OCI-LY7 (cell line): ENCODE results near the gene GRIN2C. TPM values are rescaled to one million over a fixed set of nuclear protein-coding genes. Genes with fewer than 3 reads are reported as not detected.

Experiments
- BruUV-seq: library from RNA; stranded (reverse); fragments of 400-500 nt; replicated peaks from 2 replicates; lab custom pipeline; 2021; lab: Mats Ljungman, UMichigan
- CTCF ChIA-PET: fragments of 300-600 bp; sonication (Branson Sonifier 250); formaldehyde crosslinking; loops from one replicate; lab custom pipeline; 2022; ENCODE audit warnings: antibody characterized with exemption; ENCODE audit not compliant: unreplicated experiment; lab: Charles Lee
- POLR2A ChIA-PET: fragments of 300-600 bp; sonication (Branson Sonifier 250); formaldehyde crosslinking; loops from one replicate; lab custom pipeline; 2022; ENCODE audit warnings: antibody characterized with exemption; lab: Charles Lee
- DNase-seq: peaks from one replicate; pipeline ENCODE4 v3.0.0-alpha.2; 2015; ENCODE audit warnings: low spot score
- H2AFZ ChIP-seq: fragments of 200-600 bp; sonication (generic), shearing (Covaris generic); 2 replicates; pipeline ENCODE4 v1.6.1; 2014; ENCODE audit warnings: mild to moderate bottlenecking, antibody characterized with exemption, low read length, moderate library complexity
- H3K27ac ChIP-seq: fragments of 200-600 bp; sonication (generic); 2 replicates; pipeline ENCODE4 v1.5.1; 2014; ENCODE audit warnings: mixed run types, low read depth, mild to moderate bottlenecking, moderate library complexity, low read length, inconsistent platforms; ENCODE audit not compliant: poor library complexity, severe bottlenecking
- H3K36me3 ChIP-seq: fragments of 200-600 bp; sonication (generic); 2 replicates; pipeline ENCODE4 v1.6.1; 2014; ENCODE audit warnings: mild to moderate bottlenecking, antibody characterized with exemption, low read length, moderate library complexity, mixed read lengths; ENCODE audit not compliant: insufficient read depth
- H3K4me1 ChIP-seq: fragments of 200-600 bp; sonication (generic); 2 replicates; pipeline ENCODE4 v1.5.1; 2014; ENCODE audit warnings: mild to moderate bottlenecking, low read length; ENCODE audit not compliant: insufficient read depth, poor library complexity, severe bottlenecking
- H3K4me2 ChIP-seq: fragments of 200-600 bp; sonication (generic); 2 replicates; pipeline ENCODE4 v1.6.1; 2014; ENCODE audit warnings: mild to moderate bottlenecking, low read length
- H3K4me3 ChIP-seq: fragments of 200-600 bp; sonication (generic); 2 replicates; pipeline ENCODE4 v1.5.1; 2014; ENCODE audit warnings: mild to moderate bottlenecking, low read depth, low read length; ENCODE audit not compliant: poor library complexity, severe bottlenecking
- H3K79me2 ChIP-seq: fragments of 200-600 bp; sonication (generic); 2 replicates; pipeline ENCODE4 v1.6.1; 2016; ENCODE audit warnings: low read depth, mild to moderate bottlenecking, low read length, moderate library complexity, mixed read lengths; ENCODE audit not compliant: insufficient read depth
- H3K9me2 ChIP-seq: fragments of 200-600 bp; sonication (generic); 2 replicates; pipeline ENCODE4 v1.6.1; 2016; ENCODE audit warnings: mild to moderate bottlenecking, low read length, mixed read lengths; ENCODE audit not compliant: insufficient read depth
- H3K9me3 ChIP-seq: fragments of 200-600 bp; sonication (generic); 2 replicates; pipeline ENCODE4 v1.6.1; 2014; ENCODE audit warnings: mild to moderate bottlenecking, mixed run types, low read length, mixed read lengths
- H4K20me1 ChIP-seq: fragments of 200-600 bp; sonication (generic); 2 replicates; pipeline ENCODE4 v1.6.1; 2014; ENCODE audit warnings: mild to moderate bottlenecking, antibody characterized with exemption, low read length, moderate library complexity, mixed read lengths; ENCODE audit not compliant: insufficient read depth
- EZH2phosphoT487 ChIP-seq: fragments of 200-600 bp; sonication (generic); IDR thresholded peaks from 2 replicates; pipeline ENCODE4 v1.6.1; 2018; ENCODE audit warnings: low read depth, borderline replicate concordance, mild to moderate bottlenecking, mixed run types, antibody characterized with exemption, low read length, moderate library complexity, mixed read lengths
- intact Hi-C: fragments of 100-400 bp; cut with micrococcal nuclease; formaldehyde crosslinking; loops from one replicate; pipeline ENCODE4 v1.10.0; 2022; ENCODE audit not compliant: unreplicated experiment
- total RNA-seq, 2 experiments: library from RNA; depleted of rRNA in 1 of 2; stranded (reverse); fragments of >200 nt in 1 of 2; shearing (Covaris generic) in 1 of 2; gene quantifications; 2 replicates each; pipeline ENCODE4 v1.2.3, GENCODE V29; 2014 to 2022
- TF ChIP-seq, protein P1 (sequence below): fragments of 200-600 bp; sonication (generic); conservative IDR thresholded peaks from 2 replicates; pipeline ENCODE4 v1.5.1; 2014; ENCODE audit warnings: mild to moderate bottlenecking, antibody characterized with exemption, low read length, moderate library complexity, mixed read lengths

The GRIN2C gene
- total RNA-seq, 2 experiments from 2014 or later, result 0.22 to 0.61 TPM

DNA sequence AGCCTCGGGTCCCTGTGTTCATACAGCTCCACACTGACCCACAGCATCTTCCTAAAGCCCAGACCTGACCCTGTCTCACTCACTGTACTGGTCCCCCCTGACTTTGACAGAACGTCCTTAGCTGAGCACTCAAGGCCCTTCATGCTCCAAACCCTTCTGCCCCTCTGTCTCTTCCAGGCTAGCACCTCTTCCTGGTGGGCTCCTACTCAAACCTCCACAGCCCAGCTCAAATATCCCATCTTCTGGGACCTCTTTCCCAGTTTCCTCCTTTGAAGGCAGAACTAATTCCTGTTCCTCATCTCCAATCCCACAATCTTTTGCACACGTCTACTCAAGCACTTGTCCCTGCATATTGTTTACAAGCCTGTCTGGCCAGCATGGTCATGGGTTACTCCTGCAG lies 8.8 kb downstream of the GRIN2C start:
- no peak overlapping the region for H3K4me2 ChIP-seq
- no peaks in the 10 kb centered on the region for H3K9me3 ChIP-seq
- no peaks in the 10 kb centered on the region for H4K20me1 ChIP-seq
- no peak overlapping the region for H2AFZ ChIP-seq
- intact Hi-C loops, result no loop called here
- no peak overlapping the region for H3K27ac ChIP-seq
- TF ChIP-seq, protein P1, sequence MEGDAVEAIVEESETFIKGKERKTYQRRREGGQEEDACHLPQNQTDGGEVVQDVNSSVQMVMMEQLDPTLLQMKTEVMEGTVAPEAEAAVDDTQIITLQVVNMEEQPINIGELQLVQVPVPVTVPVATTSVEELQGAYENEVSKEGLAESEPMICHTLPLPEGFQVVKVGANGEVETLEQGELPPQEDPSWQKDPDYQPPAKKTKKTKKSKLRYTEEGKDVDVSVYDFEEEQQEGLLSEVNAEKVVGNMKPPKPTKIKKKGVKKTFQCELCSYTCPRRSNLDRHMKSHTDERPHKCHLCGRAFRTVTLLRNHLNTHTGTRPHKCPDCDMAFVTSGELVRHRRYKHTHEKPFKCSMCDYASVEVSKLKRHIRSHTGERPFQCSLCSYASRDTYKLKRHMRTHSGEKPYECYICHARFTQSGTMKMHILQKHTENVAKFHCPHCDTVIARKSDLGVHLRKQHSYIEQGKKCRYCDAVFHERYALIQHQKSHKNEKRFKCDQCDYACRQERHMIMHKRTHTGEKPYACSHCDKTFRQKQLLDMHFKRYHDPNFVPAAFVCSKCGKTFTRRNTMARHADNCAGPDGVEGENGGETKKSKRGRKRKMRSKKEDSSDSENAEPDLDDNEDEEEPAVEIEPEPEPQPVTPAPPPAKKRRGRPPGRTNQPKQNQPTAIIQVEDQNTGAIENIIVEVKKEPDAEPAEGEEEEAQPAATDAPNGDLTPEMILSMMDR, result no peak
- no peak for TF ChIP-seq EZH2phosphoT487
- no peaks in the 10 kb centered on the region for H3K36me3 ChIP-seq
- BruUV-seq, result no TSS peak
- DNase-seq, result no peak
- H3K4me1 ChIP-seq, result peaks cover 11% of the 10 kb centered on the region
- H3K79me2 ChIP-seq, result no peaks in the 10 kb centered on the region
- ChIA-PET CTCF (interaction anchor here (0.5 kb wide), 1 partner anchor 53 kb away, joined by 3 read pairs; no protein-coding TSS in a partner anchor), POLR2A (no interaction called here)
- H3K4me3 ChIP-seq, result no peak overlapping the region
- no peaks in the 10 kb centered on the region for H3K9me2 ChIP-seq

DNA sequence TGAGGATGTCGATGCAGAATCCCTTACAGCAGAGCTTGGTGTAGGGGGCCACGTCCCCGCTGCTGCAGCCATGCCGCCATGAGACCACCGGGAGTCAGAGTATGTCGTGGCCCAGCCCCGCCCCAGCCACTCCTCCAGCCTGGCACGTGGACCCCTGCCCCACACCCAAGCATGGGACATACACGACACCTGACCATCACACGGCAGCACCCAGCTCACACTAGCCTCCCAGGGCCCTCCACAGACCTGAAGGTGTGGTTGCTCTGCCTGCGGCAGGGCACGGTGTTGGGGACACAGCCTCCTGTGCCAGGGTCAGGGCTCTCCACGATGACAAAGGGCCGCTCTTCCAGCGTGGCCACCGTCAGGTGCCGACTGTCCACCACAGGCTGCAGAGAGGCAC lies 9.4 kb downstream of the GRIN2C start:
- BruUV-seq, result no TSS peak
- no peaks in the 10 kb centered on the region for H3K9me3 ChIP-seq
- intact Hi-C loops, result no loop called here
- H3K36me3 ChIP-seq, result no peaks in the 10 kb centered on the region
- peaks cover 11% of the 10 kb centered on the region for H3K4me1 ChIP-seq
- no peaks in the 10 kb centered on the region for H4K20me1 ChIP-seq
- DNase-seq, result no peak
- H3K4me3 ChIP-seq, result no peak overlapping the region
- no peaks in the 10 kb centered on the region for H3K79me2 ChIP-seq
- no peak overlapping the region for H2AFZ ChIP-seq
- CTCF ChIA-PET, result no interaction called here
- no peak for TF ChIP-seq EZH2phosphoT487
- TF ChIP-seq, protein P1, result no peak
- POLR2A ChIA-PET, result no interaction called here
- H3K27ac ChIP-seq, result no peak overlapping the region
- no peaks in the 10 kb centered on the region for H3K9me2 ChIP-seq
- H3K4me2 ChIP-seq, result no peak overlapping the region

DNA sequence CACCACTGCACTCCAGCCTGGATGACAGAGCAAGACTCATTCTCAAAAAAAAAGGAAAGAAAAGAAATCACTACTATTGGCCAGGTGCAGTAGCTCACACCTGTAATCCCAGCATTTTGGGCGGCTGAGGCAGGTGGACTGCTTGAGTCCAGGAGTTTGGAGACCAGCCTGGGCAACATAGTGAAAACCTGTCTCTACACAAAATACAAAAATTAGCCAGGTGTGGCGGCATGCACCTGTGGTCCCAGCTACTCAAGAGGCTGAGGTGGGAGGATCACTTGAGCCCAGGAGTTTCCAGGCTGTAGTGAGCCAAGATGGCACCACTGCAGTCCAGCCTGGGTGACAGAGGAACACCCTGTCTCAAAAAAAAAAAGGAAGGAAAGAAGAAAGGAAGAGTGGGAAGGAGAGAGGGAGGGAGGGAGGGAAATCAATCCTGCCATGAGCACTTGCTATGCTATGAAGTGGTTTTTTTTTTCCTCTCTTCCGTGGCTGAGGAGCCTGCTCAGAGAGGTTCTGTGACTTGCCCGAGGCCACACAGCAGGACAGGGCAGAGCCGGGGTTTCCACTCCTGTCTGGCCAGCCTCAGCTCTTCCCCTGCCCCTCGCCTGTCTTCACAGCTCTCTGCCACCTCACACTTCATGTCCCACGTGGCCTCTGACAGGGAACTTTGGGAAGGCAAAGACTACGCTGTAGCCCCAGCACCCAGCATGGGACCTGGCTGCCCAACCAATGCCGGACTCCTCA lies 10.9 kb downstream of the GRIN2C start:
- no TSS peak for BruUV-seq
- no peak overlapping the region for H2AFZ ChIP-seq
- ChIA-PET POLR2A (no interaction called here), CTCF (no interaction called here)
- no peak overlapping the region for H3K4me3 ChIP-seq
- no peak overlapping the region for H3K27ac ChIP-seq
- no peaks in the 10 kb centered on the region for H3K9me2 ChIP-seq
- H4K20me1 ChIP-seq, result no peaks in the 10 kb centered on the region
- no peak overlapping the region for H3K4me2 ChIP-seq
- intact Hi-C loops, result no loop called here
- H3K79me2 ChIP-seq, result no peaks in the 10 kb centered on the region
- no peaks in the 10 kb centered on the region for H3K9me3 ChIP-seq
- no peaks in the 10 kb centered on the region for H3K36me3 ChIP-seq
- peaks cover 11% of the 10 kb centered on the region for H3K4me1 ChIP-seq
- TF ChIP-seq, protein P1, result no peak
- TF ChIP-seq EZH2phosphoT487, result no peak
- no peak for DNase-seq
